ACC112 (cell line): ENCODE measurements around the gene PRR20G.

Experiments used
- H2AFZ ChIP-seq: fragments of 200-600 bp; sonication (generic); one replicate; pipeline ENCODE4 v1.6.0; 2017; ENCODE audit warnings: antibody characterized with exemption, low read length; ENCODE audit not compliant: unreplicated experiment
- H3K27ac ChIP-seq: fragments of 200-600 bp; sonication (generic); 2 replicates; pipeline ENCODE4 v1.5.1; 2014; ENCODE audit warnings: low read depth, mild to moderate bottlenecking, antibody characterized with exemption, low read length, moderate library complexity
- H3K27me3 ChIP-seq: fragments of 200-600 bp; sonication (generic); 2 replicates; pipeline ENCODE4 v1.6.1; 2014; ENCODE audit warnings: mild to moderate bottlenecking, antibody characterized with exemption, low read length, moderate library complexity, mixed read lengths; ENCODE audit not compliant: insufficient read depth
- H3K36me3 ChIP-seq: fragments of 200-600 bp; sonication (generic); 2 replicates; pipeline ENCODE4 v1.6.1; 2016; ENCODE audit warnings: mild to moderate bottlenecking, antibody characterized with exemption, low read length, moderate library complexity, mixed read lengths; ENCODE audit not compliant: insufficient read depth
- H3K4me1 ChIP-seq: fragments of 200-600 bp; sonication (generic); one replicate; pipeline ENCODE4 v1.6.1; 2016; ENCODE audit warnings: low read length, mixed read lengths; ENCODE audit not compliant: insufficient read depth, unreplicated experiment, control insufficient read depth
- H3K4me3 ChIP-seq: fragments of 200-600 bp; sonication (generic); 2 replicates; pipeline ENCODE4 v1.5.1; 2014; ENCODE audit warnings: mild to moderate bottlenecking, low read depth, low read length
- H3K79me2 ChIP-seq: fragments of 200-600 bp; sonication (generic); one replicate; pipeline ENCODE4 v1.6.0; 2016; ENCODE audit warnings: low read length; ENCODE audit not compliant: control insufficient read depth, unreplicated experiment, insufficient read depth

Gene PRR20G

GRCh38 chr3:127284258-127284657 is 3.6 kb downstream of the PRR20G start:
- no peaks in the 10 kb centered on the region for H3K79me2 ChIP-seq
- H3K4me3 ChIP-seq: no peak overlapping the region
- peaks cover 3% of the 10 kb centered on the region for H3K4me1 ChIP-seq
- H3K27ac ChIP-seq: no peak overlapping the region
- no peaks in the 10 kb centered on the region for H3K36me3 ChIP-seq
- H3K27me3 ChIP-seq: peaks cover 27% of the 10 kb centered on the region
- H2AFZ ChIP-seq: no peak overlapping the region

GRCh38 chr3:127277561-127277960 is 10.3 kb downstream of the PRR20G start:
- no peak overlapping the region for H3K4me3 ChIP-seq
- H2AFZ ChIP-seq: no peak overlapping the region
- no peaks in the 10 kb centered on the region for H3K36me3 ChIP-seq
- H3K4me1 ChIP-seq: no peaks in the 10 kb centered on the region
- no peak overlapping the region for H3K27ac ChIP-seq
- peaks cover 27% of the 10 kb centered on the region for H3K27me3 ChIP-seq
- no peaks in the 10 kb centered on the region for H3K79me2 ChIP-seq

- H3K4me3 ChIP-seq: no peak overlapping the region
- peaks cover 27% of the 10 kb centered on the region for H3K27me3 ChIP-seq
- no peaks in the 10 kb centered on the region for H3K36me3 ChIP-seq
- no peaks in the 10 kb centered on the region for H3K79me2 ChIP-seq
- no peaks in the 10 kb centered on the region for H3K4me1 ChIP-seq
- H2AFZ ChIP-seq: no peak overlapping the region
- H3K27ac ChIP-seq: no peak overlapping the region
These were observed 10.9 kb downstream of the PRR20G start for GRCh38 chr3:127276995-127277394.

GRCh38 chr3:127276396-127276795 is 11.4 kb downstream of the PRR20G start:
- H3K36me3 ChIP-seq: no peaks in the 10 kb centered on the region
- H3K4me3 ChIP-seq: no peak overlapping the region
- no peaks in the 10 kb centered on the region for H3K4me1 ChIP-seq
- H3K79me2 ChIP-seq: no peaks in the 10 kb centered on the region
- H2AFZ ChIP-seq: no peak overlapping the region
- H3K27ac ChIP-seq: no peak overlapping the region
- peaks cover 27% of the 10 kb centered on the region for H3K27me3 ChIP-seq

GRCh38 chr3:127275287-127275781 is 12.5 kb downstream of the PRR20G start:
- Histone ChIP-seq H3K79me2 (no peaks in the 10 kb centered on the region), H3K4me3 (no peak overlapping the region), H3K27ac (no peak overlapping the region), H3K4me1 (no peaks in the 10 kb centered on the region), H2AFZ (no peak overlapping the region), H3K27me3 (peaks cover 33% of the 10 kb centered on the region), H3K36me3 (no peaks in the 10 kb centered on the region)

- Histone ChIP-seq H3K79me2 (no peaks in the 10 kb centered on the region), H2AFZ (no peak overlapping the region), H3K27me3 (peaks cover 43% of the 10 kb centered on the region), H3K27ac (no peak overlapping the region), H3K36me3 (no peaks in the 10 kb centered on the region), H3K4me1 (no peaks in the 10 kb centered on the region), H3K4me3 (no peak overlapping the region)
These were observed 13.6 kb downstream of the PRR20G start for GRCh38 chr3:127274200-127274760.

GRCh38 chr3:127273206-127273605 is 14.6 kb downstream of the PRR20G start:
- Histone ChIP-seq H3K79me2 (no peaks in the 10 kb centered on the region), H3K4me3 (no peak overlapping the region), H3K36me3 (no peaks in the 10 kb centered on the region), H2AFZ (no peak overlapping the region), H3K27me3 (peaks cover 50% of the 10 kb centered on the region), H3K27ac (no peak overlapping the region), H3K4me1 (no peaks in the 10 kb centered on the region)

- H3K4me1 ChIP-seq: no peaks in the 10 kb centered on the region
- H3K36me3 ChIP-seq: no peaks in the 10 kb centered on the region
- no peak overlapping the region for H3K27ac ChIP-seq
- no peak overlapping the region for H2AFZ ChIP-seq
- no peaks in the 10 kb centered on the region for H3K79me2 ChIP-seq
- peaks cover 39% of the 10 kb centered on the region for H3K27me3 ChIP-seq
- no peak overlapping the region for H3K4me3 ChIP-seq
These were observed 21.7 kb downstream of the PRR20G start for GRCh38 chr3:127266186-127266585.

- H3K4me3 ChIP-seq: no peak overlapping the region
- no peaks in the 10 kb centered on the region for H3K79me2 ChIP-seq
- H3K27me3 ChIP-seq: peaks cover 37% of the 10 kb centered on the region
- no peaks in the 10 kb centered on the region for H3K36me3 ChIP-seq
- no peaks in the 10 kb centered on the region for H3K4me1 ChIP-seq
- no peak overlapping the region for H3K27ac ChIP-seq
- H2AFZ ChIP-seq: no peak overlapping the region
These were observed 22.3 kb downstream of the PRR20G start for GRCh38 chr3:127265581-127265981.

- no peaks in the 10 kb centered on the region for H3K36me3 ChIP-seq
- H3K27ac ChIP-seq: no peak overlapping the region
- H2AFZ ChIP-seq: no peak overlapping the region
- no peaks in the 10 kb centered on the region for H3K79me2 ChIP-seq
- no peaks in the 10 kb centered on the region for H3K4me1 ChIP-seq
- peaks cover 37% of the 10 kb centered on the region for H3K27me3 ChIP-seq
- H3K4me3 ChIP-seq: no peak overlapping the region
These were observed 22.9 kb downstream of the PRR20G start for GRCh38 chr3:127264794-127265514.

GRCh38 chr3:127264292-127264691 is 23.6 kb downstream of the PRR20G start:
- H3K79me2 ChIP-seq: no peaks in the 10 kb centered on the region
- peaks cover 37% of the 10 kb centered on the region for H3K27me3 ChIP-seq
- no peaks in the 10 kb centered on the region for H3K4me1 ChIP-seq
- H3K4me3 ChIP-seq: no peak overlapping the region
- H3K27ac ChIP-seq: no peak overlapping the region
- H3K36me3 ChIP-seq: no peaks in the 10 kb centered on the region
- no peak overlapping the region for H2AFZ ChIP-seq
